HG03469 (cell line): ENCODE data around the gene DENR.

Experiments
- ATAC-seq: cut with Tn5 transposase; IDR thresholded peaks from one replicate; pipeline ENCODE4 v1.9.1; 2021; ENCODE audit warnings: mild to moderate bottlenecking, moderate library complexity, moderate number of reproducible peaks; ENCODE audit not compliant: unreplicated experiment

The DENR gene

GRCh38 chr12:122813310-122813713 is 60.7 kb downstream of the DENR start:
- no peak for ATAC-seq

GRCh38 chr12:122819209-122819785 is 66.7 kb downstream of the DENR start:
- ATAC-seq, result no peak

GRCh38 chr12:122820138-122820537 is 67.5 kb downstream of the DENR start:
- no peak for ATAC-seq
